ENCODE data around the gene AGO4.
"Not testable (repeated sequence)": the region's sequence is repeated elsewhere in the genome, so short reads cannot be mapped to it uniquely, and the experiment has no call there.

Gene AGO4

DNA sequence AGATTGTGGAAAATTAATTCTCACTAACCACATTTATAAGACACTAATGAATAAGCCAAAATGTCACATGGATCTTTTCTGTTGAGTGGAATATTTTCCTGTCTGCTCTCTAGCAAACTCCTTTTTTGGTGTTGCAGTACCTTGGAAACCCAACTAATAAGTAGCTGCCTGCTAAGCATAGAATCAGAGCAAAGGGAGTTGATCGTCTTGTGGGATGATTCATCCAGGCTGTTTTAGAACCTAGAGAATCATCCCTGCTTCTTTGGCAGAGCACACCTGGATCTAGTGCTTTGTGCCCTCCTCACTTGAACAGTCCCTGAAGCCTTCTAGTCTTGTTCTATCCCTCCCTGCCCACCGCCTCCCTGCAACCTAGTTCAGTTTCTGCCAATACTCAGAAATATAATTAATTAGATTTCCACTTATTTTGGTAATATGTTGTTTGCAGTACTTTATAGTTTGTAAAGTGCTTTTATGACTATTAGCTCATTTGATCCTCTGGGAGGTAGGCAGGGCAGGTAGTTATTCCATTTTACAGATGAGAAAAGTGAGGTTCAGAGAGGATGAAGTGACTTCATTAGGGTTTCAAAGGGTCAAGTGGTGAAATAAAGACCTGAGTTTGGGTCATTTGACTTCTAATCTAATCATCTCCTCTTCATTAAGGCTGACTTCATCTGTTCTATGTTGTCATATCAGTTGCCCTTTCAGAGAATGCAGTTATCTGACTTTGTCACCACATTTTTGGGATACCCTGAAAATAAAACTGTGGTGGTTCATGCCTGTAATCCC is 2.5 kb downstream of the AGO4 start:
- no peak for DNase-seq (ENCODE audit: low spot score)

DNA sequence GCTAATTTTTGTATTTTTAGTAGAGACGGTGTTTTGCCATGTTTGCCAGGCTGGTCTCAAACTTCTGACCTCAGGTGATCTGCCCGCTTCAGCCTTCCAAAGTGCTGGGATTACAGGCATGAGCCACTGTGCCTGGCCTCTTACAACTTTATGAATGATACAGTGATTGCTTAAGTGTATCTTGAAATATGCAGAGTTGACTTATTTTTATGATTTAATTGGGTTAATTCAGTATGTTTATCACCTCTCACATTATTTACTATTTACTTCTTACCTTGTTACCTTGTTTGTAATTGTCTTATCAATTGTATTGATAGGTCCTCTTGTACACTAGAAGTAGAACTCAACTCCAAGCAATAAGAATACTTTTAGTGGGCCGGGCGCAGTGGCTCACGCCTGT is 4.9 kb downstream of the AGO4 start:
- DNase-seq (ENCODE audit: low spot score), result not testable (repeated sequence)

GRCh38 chr1:35825255-35825654 is 17.4 kb downstream of the AGO4 start:
- DNase-seq (ENCODE audit: low spot score), result no peak

- DNase-seq (ENCODE audit: low spot score), result no peak
Observed at GRCh38 chr1:35832276-35832905, 24.6 kb downstream of the AGO4 start.

DNA sequence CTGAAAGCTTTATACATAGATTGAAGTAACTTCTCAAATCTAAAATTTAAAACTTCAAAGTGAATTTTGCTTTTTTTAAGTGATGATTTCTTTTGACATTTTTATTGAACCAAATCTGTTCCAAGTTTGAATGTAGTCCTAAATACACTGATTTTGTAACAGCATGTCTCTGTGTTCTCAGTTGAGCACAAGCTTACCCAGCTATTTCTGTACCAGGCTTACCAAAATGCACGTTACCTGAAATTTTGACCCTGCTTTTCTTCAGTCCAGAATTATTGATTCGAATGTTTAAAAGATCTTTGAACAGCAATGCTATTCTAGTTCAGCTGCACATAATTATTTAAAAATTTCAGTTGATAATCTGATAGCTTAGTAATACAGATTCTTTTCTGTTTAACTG is 25.6 kb downstream of the AGO4 start:
- DNase-seq (ENCODE audit: low spot score), result no peak

GRCh38 chr1:35834218-35834617 is 26.4 kb downstream of the AGO4 start:
- no peak for DNase-seq (ENCODE audit: low spot score)

DNA sequence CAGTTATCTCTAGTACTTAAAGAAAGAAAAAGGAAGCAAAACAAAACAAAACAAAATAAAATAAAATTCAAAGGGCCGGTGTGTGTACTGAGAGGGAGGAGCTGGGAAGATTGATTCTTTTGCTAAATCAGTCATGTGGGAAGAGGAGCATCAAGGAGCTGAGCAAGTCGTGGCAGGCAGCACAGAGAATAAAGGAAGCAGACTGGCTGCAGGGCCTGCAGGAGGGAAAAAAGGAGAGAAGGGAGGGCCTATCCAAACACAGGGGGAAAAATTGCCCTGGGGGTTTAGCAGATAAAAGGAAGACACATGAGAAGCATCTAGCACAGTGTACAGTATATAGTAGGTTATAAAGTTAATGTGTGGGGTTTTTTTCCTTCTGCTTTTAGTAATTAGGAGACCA is 27.6 kb downstream of the AGO4 start:
- no peak for DNase-seq (ENCODE audit: low spot score)

DNA sequence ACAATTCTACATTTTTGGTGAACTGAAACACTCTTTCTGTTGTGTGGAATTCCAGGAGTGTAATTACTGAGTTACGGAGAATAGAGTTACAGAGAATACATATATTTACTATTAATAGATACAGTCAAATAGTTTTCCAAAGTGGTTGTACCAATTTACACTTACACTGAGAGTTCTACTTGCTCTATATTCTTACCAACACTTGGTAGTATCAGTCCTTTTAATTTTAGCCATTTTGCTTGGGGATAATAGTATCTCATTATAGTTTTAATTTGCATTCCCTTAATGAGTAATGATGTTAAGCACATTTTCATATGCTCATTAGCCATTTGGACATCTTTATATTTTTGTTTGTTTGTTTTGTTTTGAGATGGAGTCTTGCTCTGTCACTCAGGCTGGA is 28.9 kb downstream of the AGO4 start:
- DNase-seq (ENCODE audit: low spot score), result no peak

DNA sequence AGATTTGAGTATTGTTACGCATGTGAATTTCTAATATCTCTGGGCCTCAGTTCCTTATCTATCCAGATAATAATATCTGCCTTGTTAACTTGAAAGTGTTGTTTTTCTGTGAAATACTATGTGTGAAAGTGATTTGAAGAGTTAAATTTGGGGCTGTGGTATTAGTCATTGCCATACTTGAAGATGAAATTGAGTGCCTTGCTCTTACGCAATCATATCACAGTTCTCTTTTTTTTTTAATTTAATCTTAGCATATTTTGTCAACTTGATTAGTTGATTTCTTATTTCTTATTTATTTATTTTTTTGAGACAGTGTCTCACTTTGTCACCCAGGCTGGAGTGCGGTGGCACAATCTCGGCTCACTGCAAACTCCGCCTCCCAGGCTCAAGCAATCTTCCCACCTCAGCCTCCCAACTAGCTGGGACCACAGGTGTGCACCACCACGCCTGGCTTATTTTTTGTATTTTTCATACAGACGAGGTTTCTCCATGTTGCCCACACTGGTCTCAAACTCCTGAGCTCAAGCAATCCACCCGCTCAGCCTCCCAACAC is 31.0 kb downstream of the AGO4 start:
- DNase-seq (ENCODE audit: low spot score), result no peak

- DNase-seq (ENCODE audit: low spot score), result no peak
Observed at GRCh38 chr1:35844826-35845225, 37.0 kb downstream of the AGO4 start.

GRCh38 chr1:35845766-35846165 is 38.0 kb downstream of the AGO4 start:
- DNase-seq (ENCODE audit: low spot score), result no peak

DNA sequence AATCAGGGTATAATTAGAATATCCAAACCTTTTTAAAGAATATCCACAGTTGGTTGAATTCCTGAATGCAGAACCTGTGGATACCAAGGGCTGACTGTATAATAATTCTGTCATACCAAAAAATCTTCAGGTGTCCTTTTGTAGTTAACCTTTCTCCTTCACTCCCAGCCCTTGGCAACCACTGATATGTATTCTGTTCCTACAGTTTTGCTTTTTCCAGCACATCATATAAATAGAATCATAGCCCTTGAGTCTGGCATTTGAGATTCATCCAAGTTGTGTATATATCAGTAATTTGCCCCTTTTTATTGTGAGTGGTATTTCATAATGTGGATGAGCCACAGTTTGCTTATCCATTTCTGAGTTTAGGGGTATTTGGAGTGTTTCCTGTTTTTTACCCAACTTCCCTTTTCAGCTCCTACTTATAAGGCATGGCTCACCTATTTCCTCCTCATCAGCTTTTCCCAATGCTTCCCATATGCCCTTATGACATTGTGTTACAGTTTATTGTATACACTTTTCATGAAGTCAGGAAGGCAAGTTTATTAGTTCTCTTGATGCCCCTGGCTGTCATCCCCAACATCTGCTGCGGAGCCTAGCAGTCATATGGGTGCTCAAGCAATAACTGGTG is 40.2 kb downstream of the AGO4 start:
- no peak for DNase-seq (ENCODE audit: low spot score)

DNA sequence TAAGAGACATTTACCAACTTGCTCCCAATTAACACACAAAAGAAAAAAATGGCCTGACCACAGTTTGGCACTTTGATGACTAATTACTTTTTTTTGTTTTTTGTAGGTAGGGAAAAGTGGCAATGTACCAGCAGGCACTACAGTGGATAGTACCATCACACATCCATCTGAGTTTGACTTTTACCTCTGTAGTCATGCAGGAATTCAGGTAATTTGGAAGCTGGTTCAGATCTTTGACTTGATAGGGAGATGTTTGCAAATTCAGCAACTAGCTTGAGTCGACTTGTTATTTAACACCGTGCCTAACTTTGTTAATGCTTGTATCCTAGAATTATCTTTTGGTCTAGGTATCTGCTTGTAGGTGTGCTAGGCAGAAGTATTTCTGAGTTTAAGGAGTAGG is 42.2 kb downstream of the AGO4 start:
- DNase-seq (ENCODE audit: low spot score), result no peak

- DNase-seq (ENCODE audit: low spot score), result no peak
Observed at GRCh38 chr1:35850716-35851115, 42.9 kb downstream of the AGO4 start.

- no peak for DNase-seq (ENCODE audit: low spot score)
Observed at GRCh38 chr1:35851132-35851869, 43.5 kb downstream of the AGO4 start.

GRCh38 chr1:35852241-35852640 is 44.4 kb downstream of the AGO4 start:
- no peak for DNase-seq (ENCODE audit: low spot score)

DNA sequence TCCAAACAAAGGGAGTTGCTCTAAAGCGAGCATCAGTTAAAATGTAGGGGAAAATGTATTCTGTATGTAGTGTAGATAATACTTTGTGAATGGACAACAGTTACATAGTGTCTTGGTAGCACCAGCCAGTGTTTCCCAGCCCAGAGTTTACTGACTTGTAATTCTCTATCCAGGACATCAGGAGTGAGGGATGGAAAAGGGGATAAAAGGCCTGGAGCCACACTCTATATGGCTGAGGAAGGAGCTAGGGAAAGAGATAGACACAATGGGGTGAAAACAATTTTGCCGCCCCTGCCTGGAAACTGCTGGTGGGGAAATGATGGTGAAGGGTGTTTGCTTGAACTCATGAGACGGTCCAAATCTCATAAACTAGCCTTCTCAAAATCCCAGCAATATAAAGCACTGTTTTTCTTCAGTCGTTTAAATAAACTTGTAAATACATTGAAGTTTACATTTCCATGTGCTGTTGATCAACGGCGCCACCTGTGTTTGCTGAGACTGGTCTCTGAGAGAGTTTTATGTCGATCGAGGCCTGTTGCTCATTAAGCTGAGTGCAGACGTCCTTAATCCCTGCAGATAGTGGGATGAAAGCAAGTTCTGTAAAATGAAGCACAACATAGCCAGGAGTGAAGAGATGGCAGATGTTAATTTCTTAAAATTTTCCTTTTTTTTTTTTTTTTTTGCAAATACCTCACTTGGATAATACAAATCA is 47.3 kb downstream of the AGO4 start:
- no peak for DNase-seq (ENCODE audit: low spot score)

DNA sequence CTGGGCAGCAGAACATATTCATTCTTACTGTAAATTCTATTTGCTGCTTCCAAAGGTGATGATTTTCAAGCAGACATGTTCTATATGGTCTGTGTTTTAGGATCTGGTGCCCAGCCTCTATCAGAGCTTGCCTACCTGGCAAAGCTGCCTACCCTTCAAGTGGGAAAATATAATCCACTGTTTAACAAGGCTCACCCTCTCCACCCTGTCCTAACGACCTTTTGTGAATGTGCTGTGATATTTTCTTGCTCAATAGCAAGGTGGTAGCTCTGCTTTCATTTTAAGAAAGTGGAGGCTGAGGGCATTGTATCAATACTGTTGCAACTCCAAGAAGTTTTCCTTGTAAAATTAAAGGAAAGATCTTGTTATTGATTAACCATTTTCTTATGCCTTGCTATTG is 49.1 kb downstream of the AGO4 start:
- DNase-seq (ENCODE audit: low spot score), result no peak

DNA sequence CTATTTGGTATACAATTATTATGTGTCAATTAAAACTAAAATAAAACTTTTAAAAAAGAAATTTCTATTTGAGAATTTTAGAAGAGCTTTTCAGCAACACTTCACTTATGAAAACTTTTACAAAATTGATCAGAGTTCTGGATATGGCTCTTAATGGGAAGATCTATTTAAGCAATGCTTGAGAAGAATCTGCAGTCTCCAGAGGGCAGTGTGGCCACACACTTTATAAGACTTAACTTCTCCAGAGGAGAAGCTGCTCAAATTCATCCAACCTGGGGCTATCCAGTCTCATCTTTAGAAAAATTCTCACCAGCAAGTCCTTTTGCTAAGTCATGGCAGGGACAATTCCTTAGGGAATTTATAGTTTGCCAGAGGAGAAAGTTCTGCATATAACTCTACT is 50.0 kb downstream of the AGO4 start:
- DNase-seq (ENCODE audit: low spot score), result no peak

DNA sequence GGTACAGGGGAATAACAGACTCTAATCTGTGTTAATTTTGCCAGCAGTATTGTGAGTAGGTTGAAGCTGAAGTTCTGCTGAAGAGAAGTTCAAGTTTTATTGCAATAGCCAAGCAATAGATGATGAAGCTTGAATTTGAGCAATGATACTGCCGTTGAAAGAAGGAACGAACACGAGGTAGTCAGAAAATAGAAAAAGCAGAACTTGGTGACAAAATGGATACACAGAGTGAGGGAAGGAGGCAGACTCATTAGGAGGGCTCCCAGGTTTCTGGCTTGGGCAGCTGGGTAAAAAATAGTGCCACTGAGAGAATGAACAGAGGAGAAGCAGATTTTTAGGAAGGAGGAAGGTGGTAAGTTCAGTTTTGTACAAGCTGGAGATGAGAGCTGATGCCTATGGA is 52.9 kb downstream of the AGO4 start:
- DNase-seq (ENCODE audit: low spot score), result no peak

GRCh38 chr1:35863136-35863535 is 55.3 kb downstream of the AGO4 start:
- no peak for DNase-seq (ENCODE audit: low spot score)
